H1 (cell line): Measurements from ENCODE around the gene LTB. TPM values are rescaled to one million over a fixed set of nuclear protein-coding genes. Genes with fewer than 3 reads are reported as not detected.

Experiments
- CTCF ChIA-PET: fragments of 300-600 bp; sonication (Branson Sonifier 250); formaldehyde crosslinking; loops from one replicate; lab custom pipeline; 2021; ENCODE audit not compliant: partially characterized antibody; lab: Charles Lee
- POLR2A ChIA-PET: fragments of 300-600 bp; sonication (Branson Sonifier 250); formaldehyde crosslinking; loops from one replicate; lab custom pipeline; 2021; ENCODE audit warnings: inconsistent platforms; ENCODE audit not compliant: partially characterized antibody; lab: Charles Lee
- DNase-seq, 2 experiments: peaks; one replicate each; pipeline versions ENCODE4 v3.0.0 to v3.0.0-alpha.2; 2010 to 2022; ENCODE audit warnings: low spot score in 2 of 2, low read depth in 1 of 2, mixed read lengths in 1 of 2
- FAIRE-seq: peaks from 2 replicates; lab custom pipeline; 2011; peaks lifted over from hg19 to GRCh38; lab: Jason Lieb, UNC
- H2AFZ ChIP-seq: 2 replicates; pipeline ENCODE4 v1.8.1; 2012; ENCODE audit warnings: low read length, inconsistent platforms
- H2AK5ac ChIP-seq: 2 replicates; pipeline ENCODE4 v1.6.1; 2013; ENCODE audit warnings: low read depth, low read length
- H2BK120ac ChIP-seq: replicated peaks from 2 replicates; pipeline ENCODE3; 2013; ENCODE audit warnings: low read depth, low read length, inconsistent platforms
- H2BK12ac ChIP-seq: 2 replicates; pipeline ENCODE4 v1.6.1; 2013; ENCODE audit warnings: low read depth, low read length
- H2BK15ac ChIP-seq: 2 replicates; pipeline ENCODE4 v1.6.1; 2013; ENCODE audit warnings: low read length
- H2BK20ac ChIP-seq: 2 replicates; pipeline ENCODE4 v1.6.1; 2013; ENCODE audit warnings: low read length
- H2BK5ac ChIP-seq: 2 replicates; pipeline ENCODE4 v1.6.1; 2013; ENCODE audit warnings: low read depth, low read length
- H3K14ac ChIP-seq: 2 replicates; pipeline ENCODE4 v1.6.1; 2013; ENCODE audit warnings: inconsistent platforms; ENCODE audit not compliant: insufficient read length
- H3K18ac ChIP-seq: 2 replicates; pipeline ENCODE4 v1.6.1; 2013; ENCODE audit warnings: low read length; ENCODE audit errors: extremely low read depth
- H3K23ac ChIP-seq: 2 replicates; pipeline ENCODE4 v1.6.1; 2013; ENCODE audit warnings: inconsistent platforms; ENCODE audit not compliant: insufficient read length
- H3K23me2 ChIP-seq: 2 replicates; pipeline ENCODE4 v1.6.1; 2013; ENCODE audit warnings: low read depth, low read length
- H3K27ac ChIP-seq: 2 replicates; pipeline ENCODE4 v1.6.1; 2011; ENCODE audit warnings: low read depth, low read length, inconsistent platforms
- H3K27me3 ChIP-seq, 4 experiments: replicated peaks in 1 of 4; 1 replicate in 1 of 4; 2 replicates in 3 of 4; pipeline versions ENCODE4 v1.6.1 to v1.8.1; 2011 to 2013; ENCODE audit warnings: low read length in 3 of 4, mild to moderate bottlenecking in 3 of 4, inconsistent platforms in 2 of 4, mixed read lengths in 2 of 4, moderate library complexity in 1 of 4; ENCODE audit not compliant: control insufficient read depth in 3 of 4, insufficient read depth in 3 of 4; ENCODE audit errors: extremely low read depth in 1 of 4
- H3K36me3 ChIP-seq, 4 experiments: 2 replicates each; pipeline versions ENCODE4 v1.6.1 to v1.8.1; 2011 to 2013; ENCODE audit warnings: mild to moderate bottlenecking in 4 of 4, low read length in 3 of 4, moderate library complexity in 2 of 4, control low read depth in 1 of 4, inconsistent platforms in 1 of 4; ENCODE audit not compliant: insufficient read depth in 4 of 4, control insufficient read depth in 2 of 4
- H3K4ac ChIP-seq: replicated peaks from 2 replicates; pipeline ENCODE3; 2013; ENCODE audit warnings: low read length, low read depth, mixed read lengths, inconsistent platforms; ENCODE audit not compliant: insufficient read length
- H3K4me1 ChIP-seq, 4 experiments: replicated peaks in 1 of 4; 1 replicate in 1 of 4; 2 replicates in 3 of 4; pipeline versions ENCODE4 v1.6.1 to v1.8.1; 2011 to 2013; ENCODE audit warnings: low read length in 3 of 4, inconsistent platforms in 2 of 4, mixed read lengths in 1 of 4; ENCODE audit not compliant: insufficient read depth in 4 of 4, control insufficient read depth in 3 of 4
- H3K4me2 ChIP-seq, 2 experiments: 2 replicates each; pipeline versions ENCODE4 v1.6.1 to v1.8.1; 2011 to 2013; ENCODE audit warnings: low read depth in 2 of 2, low read length in 2 of 2, control low read depth in 1 of 2, inconsistent platforms in 1 of 2, mild to moderate bottlenecking in 1 of 2; ENCODE audit not compliant: insufficient read depth in 1 of 2
- H3K4me3 ChIP-seq, 4 experiments: fragments of 200-600, 300-600 bp in 1 of 4; sonication (generic), shearing (Covaris generic), sonication (Bioruptor Twin) in 1 of 4; 2 replicates each; pipeline versions ENCODE4 v1.5.1 to v1.8.1; 2011 to 2016; ENCODE audit warnings: low read length in 4 of 4, low read depth in 3 of 4, control low read depth in 2 of 4, inconsistent platforms in 2 of 4, mild to moderate bottlenecking in 2 of 4, mixed read lengths in 1 of 4, moderate library complexity in 1 of 4; ENCODE audit not compliant: insufficient read depth in 2 of 4; ENCODE audit errors: extremely low read depth in 1 of 4
- H3K56ac ChIP-seq: replicated peaks from 2 replicates; pipeline ENCODE3; 2013; ENCODE audit warnings: low read depth, mild to moderate bottlenecking, mixed read lengths, low read length, inconsistent platforms; ENCODE audit not compliant: insufficient read length
- H3K79me1 ChIP-seq: 2 replicates; pipeline ENCODE4 v1.6.1; 2013; ENCODE audit warnings: low read depth, low read length, control low read depth
- H3K79me2 ChIP-seq, 2 experiments: 2 replicates each; pipeline versions ENCODE4 v1.6.1 to v1.8.1; 2012 to 2013; ENCODE audit warnings: low read length in 2 of 2, mild to moderate bottlenecking in 2 of 2, inconsistent platforms in 1 of 2; ENCODE audit not compliant: insufficient read depth in 2 of 2, control insufficient read depth in 1 of 2
- H3K9ac ChIP-seq, 4 experiments: replicated peaks in 1 of 4; 1 replicate in 1 of 4; 2 replicates in 3 of 4; pipeline versions ENCODE4 v1.6.1 to v1.8.1; 2011 to 2013; ENCODE audit warnings: low read depth in 3 of 4, low read length in 3 of 4, control low read depth in 2 of 4, mild to moderate bottlenecking in 2 of 4, moderate library complexity in 2 of 4, inconsistent platforms in 1 of 4; ENCODE audit errors: extremely low read depth in 1 of 4
- H3K9me3 ChIP-seq, 2 experiments: 2 replicates each; pipeline versions ENCODE4 v1.6.1 to v1.8.1; 2012 to 2013; ENCODE audit warnings: mild to moderate bottlenecking in 2 of 2, moderate library complexity in 2 of 2, control low read depth in 1 of 2, inconsistent platforms in 1 of 2, low read depth in 1 of 2, low read length in 1 of 2, mixed read lengths in 1 of 2; ENCODE audit not compliant: insufficient read depth in 2 of 2
- H4K20me1 ChIP-seq, 2 experiments: replicated peaks in 1 of 2; 2 replicates each; pipeline versions ENCODE3 to v1.8.1; 2011 to 2013; ENCODE audit warnings: inconsistent platforms in 2 of 2, low read length in 2 of 2, mild to moderate bottlenecking in 1 of 2; ENCODE audit not compliant: insufficient read depth in 2 of 2, control insufficient read depth in 1 of 2
- H4K5ac ChIP-seq: 2 replicates; pipeline ENCODE4 v1.6.1; 2013; ENCODE audit warnings: low read length, low read depth, mixed read lengths, inconsistent platforms; ENCODE audit not compliant: insufficient read length
- H4K8ac ChIP-seq: 2 replicates; pipeline ENCODE4 v1.8.0; 2013; ENCODE audit warnings: mild to moderate bottlenecking, moderate library complexity, low read length, inconsistent platforms; ENCODE audit not compliant: insufficient read depth; ENCODE audit errors: extremely low read depth
- H4K91ac ChIP-seq: replicated peaks from 2 replicates; pipeline ENCODE3; 2013; ENCODE audit warnings: low read length, mixed read lengths, inconsistent platforms; ENCODE audit not compliant: insufficient read length
- POLR2AphosphoS5 ChIP-seq: IDR thresholded peaks from 2 replicates; pipeline ENCODE4 v1.6.1; 2011; ENCODE audit warnings: low read depth, low read length
- WGBS, 2 experiments: shearing (Covaris generic) in 1 of 2; methylation state at CpG; one replicate each; pipeline versions ENCODE4 v1.1.6 to v1.1.7; 2013 to 2015; ENCODE audit warnings: low lambda C conversion rate in 2 of 2, mixed read lengths in 2 of 2, inconsistent platforms in 1 of 2, low coverage in 1 of 2, missing lambda C conversion rate in 1 of 2; ENCODE audit not compliant: insufficient replicate concordance in 2 of 2, insufficient coverage in 1 of 2, insufficient read length in 1 of 2; ENCODE audit errors: extremely low coverage in 1 of 2, missing lambda C conversion rate in 1 of 2; 5-methylcytosine and 5-hydroxymethylcytosine counted together
- polyA plus RNA-seq, 7 experiments: library from polyadenylated mRNA; depleted of rRNA in 3 of 7; stranded (reverse) in 5 of 7; unstranded in 2 of 7; fragments of >200 nt in 5 of 7; fragments of 200-250 nt in 2 of 7; gene quantifications; 1 replicate in 5 of 7; 2 replicates in 1 of 7; 4 replicates in 1 of 7; pipeline versions ENCODE4 v1.2.1 to v1.2.3, GENCODE V29; 2011 to 2013; ENCODE audit warnings: missing spikeins in 2 of 7, mixed read lengths in 2 of 7
- total RNA-seq: library from RNA; stranded (reverse); fragmentation: NEBNext Ultra II Directional; extraction: Animal tissue kit (Norgen Biotek cat#: 25700); gene quantifications from 2 replicates; pipeline ENCODE4 v1.2.1, GENCODE V29; 2021

Gene LTB
- total and polyA plus RNA-seq, 2 of the 8 experiments (the other 6 are each of a cell fraction or from before 2014, with no cell fraction given), result 0.43 to 0.47 TPM

- no peak for FAIRE-seq
- Histone ChIP-seq H4K5ac (no peak overlapping the region), H2AK5ac (no peak overlapping the region), H2BK12ac (no peak overlapping the region), H3K23ac (no peak overlapping the region), H3K9ac (no peak overlapping the region), H2BK15ac (no peak overlapping the region; the same call in 1 of the 2 replicates), H3K4me1 (peaks cover 0 to 6% (median 5%) of the 10 kb centered on the region in 4 experiments; a peak in 6 of 7 replicates), H3K79me2 (no peaks in the 10 kb centered on the region), H2BK5ac (no peak overlapping the region), H3K56ac (no peak overlapping the region), H3K23me2 (peaks cover 9% of the 10 kb centered on the region; the same call in 1 of the 2 replicates), H3K14ac (no peak overlapping the region), H3K4me3 (no peak overlapping the region), H3K27me3 (peaks cover 0 to 8% (median 7%) of the 10 kb centered on the region in 4 experiments; a peak in 5 of 7 replicates), H3K27ac (no peak overlapping the region), H3K4ac (no peak overlapping the region), H3K18ac (no peak overlapping the region), H4K91ac (no peak overlapping the region), H4K8ac (no peak overlapping the region), H3K79me1 (no peaks in the 10 kb centered on the region), H2AFZ (no peak overlapping the region), H3K36me3 (no peaks in the 10 kb centered on the region), H3K4me2 (no peak overlapping the region), H3K9me3 (no peaks in the 10 kb centered on the region), H4K20me1 (no peaks in the 10 kb centered on the region), H2BK120ac (no peak overlapping the region), H2BK20ac (no peak overlapping the region)
- 87% methylated on average over 18 of the region's 19 CpGs; no CpG with 5 or more reads in 1 of the 2 experiments for WGBS, 2 experiments
- ChIA-PET CTCF (interaction anchor here (0.5 to 19.2 kb wide), 8 partner anchors 8 to 348 kb away, joined by 3 to 640 read pairs (median 11); partner anchors contain the start of genes ATP6V1G2, GPANK1, LST1 and LTB), POLR2A (interaction anchor here (0.8 to 12.2 kb wide), 12 partner anchors 10 to 75 kb away, joined by 3 to 110 read pairs (median 4); partner anchors contain the start of genes ATP6V1G2, DDX39B, MCCD1 and NFKBIL1)
- no peak for DNase-seq
- no peak for TF ChIP-seq POLR2AphosphoS5
Observed at GRCh38 chr6:31576897-31577578, 5.2 kb downstream of the LTB start.
